GM20431 (cell line): ENCODE measurements around the gene MATN1.

Experiments used
- in situ Hi-C: fragments of 300-500 bp; cut with MseI, MboI; formaldehyde crosslinking; loops from one replicate; pipeline ENCODE4 v1.15.0; 2020; ENCODE audit warnings: low sequenced_read_pairs; ENCODE audit not compliant: unreplicated experiment

MATN1 gene

DNA sequence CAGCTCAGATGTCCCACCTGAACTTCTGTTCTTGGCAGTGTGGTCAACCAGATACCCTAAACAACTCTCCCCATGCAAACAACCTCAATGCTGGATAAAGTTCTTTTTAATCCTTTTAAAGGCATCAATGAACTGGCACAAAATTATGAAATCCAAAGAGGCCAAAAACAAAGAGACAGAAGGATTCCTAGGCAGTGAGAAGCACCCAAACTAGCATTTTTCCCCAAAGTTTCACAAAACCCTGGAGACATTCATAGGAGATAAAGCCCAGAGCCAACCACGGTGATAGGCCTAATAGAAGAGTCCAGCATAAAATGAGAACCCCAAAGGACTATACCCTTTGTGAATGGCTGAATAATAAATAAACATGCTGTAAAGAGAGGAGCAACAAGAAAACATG, 50.7 kb downstream of the MATN1 start:
- in situ Hi-C loops = no loop called here

DNA sequence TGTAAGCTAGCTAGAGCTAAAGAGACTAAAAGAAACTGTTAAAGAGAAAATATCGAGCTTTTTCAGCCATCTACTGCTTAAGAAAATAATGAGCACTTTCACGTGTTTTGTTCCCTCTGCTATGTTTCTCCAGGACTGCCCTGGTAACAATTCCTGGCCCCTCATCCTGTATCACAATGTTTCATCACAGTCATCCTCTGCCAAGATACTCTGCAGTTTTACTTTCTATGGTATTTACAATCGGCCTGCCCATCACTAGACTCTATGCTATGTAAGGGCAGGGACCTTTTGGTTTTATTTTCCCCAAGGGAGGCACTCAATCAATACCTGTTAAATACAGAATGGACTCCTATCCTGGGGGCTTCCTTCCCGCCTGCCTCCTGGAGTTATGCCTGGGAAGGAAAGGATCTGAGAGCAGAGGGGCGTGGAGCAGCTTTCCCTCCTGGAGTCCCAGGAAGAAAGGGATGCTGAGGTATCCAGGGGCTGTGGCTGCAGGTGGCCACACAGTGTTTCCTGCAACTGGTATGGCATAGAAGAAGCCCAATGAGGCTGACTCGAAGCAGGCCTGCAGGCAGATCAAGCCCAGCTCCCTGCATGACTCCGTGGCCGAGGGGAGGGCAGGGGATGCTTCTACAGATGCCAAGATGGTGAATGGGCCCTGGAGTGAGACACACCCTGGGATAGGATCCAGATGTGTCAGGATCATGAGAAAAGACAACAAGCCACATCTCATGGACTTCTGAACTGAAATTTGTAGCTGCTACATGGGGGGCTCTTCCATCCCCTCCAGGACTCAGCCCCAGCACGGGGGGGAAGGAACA, 52.9 kb downstream of the MATN1 start:
- in situ Hi-C loops = no loop called here

DNA sequence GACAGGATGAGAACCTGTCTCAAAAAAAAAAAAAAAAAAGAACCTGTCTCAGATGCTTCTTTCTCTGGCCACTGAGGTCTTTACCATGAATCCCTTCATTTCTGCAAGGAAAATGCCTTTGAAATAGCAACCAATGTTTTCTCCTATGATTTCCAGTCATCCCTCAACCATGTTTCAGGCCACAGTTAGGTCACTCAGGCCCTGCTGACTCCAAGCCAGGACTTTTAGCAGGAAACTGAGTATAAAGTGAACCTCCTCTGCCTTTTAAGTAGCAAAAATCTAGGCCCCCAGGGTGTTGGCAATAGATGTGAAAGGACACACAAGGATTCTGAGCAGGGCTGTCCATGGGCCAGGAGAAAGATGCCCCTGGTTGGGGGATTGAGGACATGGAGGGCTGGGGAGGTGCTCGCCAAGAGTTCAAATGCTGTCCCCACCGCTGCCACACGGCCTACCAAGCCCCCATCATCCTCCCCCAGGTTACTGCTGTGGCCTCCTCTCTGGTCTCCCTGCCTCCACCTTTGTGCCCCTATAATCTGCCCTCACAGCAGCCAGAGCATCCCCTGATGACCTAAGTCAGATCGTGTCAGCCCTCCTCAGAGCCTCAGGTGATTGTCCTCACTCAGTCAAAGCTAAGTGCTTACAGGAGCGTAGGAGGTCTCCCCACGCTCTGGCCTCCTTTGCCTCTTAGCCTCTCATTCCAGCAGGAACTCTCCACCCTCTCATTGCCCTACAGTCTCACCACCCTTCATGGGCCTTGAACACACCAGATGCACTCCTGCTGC, 54.6 kb downstream of the MATN1 start:
- in situ Hi-C loops = no loop called here

DNA sequence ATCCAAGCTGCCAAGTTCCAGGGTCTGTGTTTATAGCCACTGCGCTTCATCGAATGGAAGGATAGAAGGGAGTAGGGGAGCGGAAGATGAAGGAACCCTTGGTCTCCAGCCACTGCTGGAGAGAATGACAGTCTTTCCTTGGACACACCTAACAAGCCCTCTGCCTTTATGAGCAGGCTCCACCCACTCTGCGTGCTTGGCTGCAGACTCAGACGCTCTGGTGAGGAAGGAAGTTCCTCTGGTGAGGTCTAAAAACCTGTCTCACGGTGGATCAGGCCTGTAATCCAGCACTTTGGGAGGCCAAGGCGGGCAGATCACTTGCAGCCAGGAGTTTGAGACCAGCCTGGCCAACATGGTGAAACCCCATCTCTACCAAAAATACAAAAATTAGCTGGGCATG, 55.4 kb downstream of the MATN1 start:
- in situ Hi-C loops = no loop called here

DNA sequence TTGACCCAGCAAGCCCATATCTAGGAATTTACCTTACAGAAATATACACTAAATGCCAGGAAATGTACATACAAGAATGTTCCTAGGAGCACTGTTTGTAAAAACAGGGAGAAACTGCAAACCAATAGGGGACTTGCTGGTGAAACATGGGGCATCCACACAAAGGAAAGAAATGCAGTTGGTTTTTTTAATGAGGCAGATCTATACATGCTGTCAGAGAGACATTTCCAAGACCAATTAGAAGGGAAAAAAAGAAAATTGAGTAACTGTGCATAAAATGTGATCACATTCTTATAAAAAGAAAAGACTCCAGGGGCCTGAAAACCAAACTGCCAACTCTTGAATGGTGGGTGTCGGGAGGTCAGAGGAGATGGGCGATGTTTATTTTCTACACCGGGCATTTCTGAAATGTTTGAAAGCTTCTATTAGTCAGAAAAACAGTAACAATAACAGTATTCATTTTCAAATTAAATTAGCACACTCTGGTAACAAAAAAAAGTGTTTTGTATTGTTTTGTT, 56.6 kb downstream of the MATN1 start:
- in situ Hi-C loops = no loop called here

DNA sequence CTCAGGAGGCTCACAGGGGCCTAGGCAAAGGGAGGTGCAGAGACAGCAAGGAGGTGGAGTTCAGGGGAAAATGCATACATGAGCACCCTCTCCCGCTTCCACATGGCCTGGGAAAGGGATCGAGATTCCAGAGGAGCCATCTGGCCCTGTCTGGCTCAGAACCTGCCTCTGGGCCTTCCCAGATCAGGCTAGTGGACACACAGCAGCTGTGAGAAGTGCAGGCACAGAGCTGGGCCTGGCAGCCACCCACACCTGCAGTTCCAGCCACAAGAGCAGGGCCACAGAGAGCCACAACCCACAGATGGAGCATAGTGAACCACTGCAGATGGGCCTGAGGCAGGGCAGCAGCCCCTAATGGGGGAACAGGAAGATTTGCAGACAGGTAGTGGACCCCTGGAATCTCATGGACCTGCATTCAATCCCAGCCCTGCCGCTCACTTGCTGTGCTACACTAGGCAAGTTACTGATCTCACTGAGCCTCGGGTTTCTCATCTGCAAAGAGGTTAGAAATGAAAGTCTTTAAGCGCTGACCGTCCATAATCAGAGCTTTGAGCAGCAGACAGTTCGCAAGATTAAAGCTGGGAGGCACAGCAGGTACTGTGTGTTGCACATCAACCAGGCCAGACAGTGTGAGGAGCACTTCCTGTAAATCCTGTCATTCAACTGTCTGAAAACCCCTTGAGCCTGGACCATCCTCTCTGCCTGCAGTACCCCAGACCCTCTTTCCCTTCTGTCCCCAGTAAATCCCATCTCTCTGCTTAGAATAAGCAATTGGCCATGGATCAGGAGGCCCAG, 58.0 kb downstream of the MATN1 start:
- in situ Hi-C loops = no loop called here

DNA sequence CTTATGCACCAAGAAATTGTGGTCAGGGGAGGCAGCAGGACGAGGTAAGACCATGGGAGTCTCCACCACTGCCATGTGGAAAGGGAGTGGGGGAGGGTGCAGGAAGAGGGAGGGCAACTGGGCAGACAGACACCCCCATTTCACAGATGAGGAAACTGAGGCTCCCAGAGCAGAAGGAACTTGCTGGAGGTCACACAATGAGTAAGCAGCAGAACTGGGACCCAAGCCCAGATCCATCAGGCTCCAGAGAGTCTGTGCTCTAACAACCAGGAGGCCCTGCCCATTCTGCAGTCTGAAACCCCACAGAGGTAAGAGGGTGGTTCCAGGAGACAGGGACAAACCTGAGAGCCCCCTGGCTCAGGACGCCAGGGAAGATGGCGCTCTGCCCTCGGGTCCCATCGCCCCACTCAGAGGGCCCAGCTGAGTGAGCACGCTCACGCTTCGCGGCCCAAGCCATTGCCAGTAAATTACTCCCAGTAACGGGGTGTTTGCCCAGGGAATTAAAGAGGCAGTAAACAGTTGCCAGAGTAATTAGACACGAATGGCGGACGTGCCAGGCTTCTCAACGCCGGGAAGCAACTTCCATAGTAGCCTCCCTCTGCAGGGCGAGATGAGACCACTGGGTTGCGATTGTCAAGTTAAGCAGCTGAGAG, 59.2 kb downstream of the MATN1 start:
- in situ Hi-C loops = no loop called here

DNA sequence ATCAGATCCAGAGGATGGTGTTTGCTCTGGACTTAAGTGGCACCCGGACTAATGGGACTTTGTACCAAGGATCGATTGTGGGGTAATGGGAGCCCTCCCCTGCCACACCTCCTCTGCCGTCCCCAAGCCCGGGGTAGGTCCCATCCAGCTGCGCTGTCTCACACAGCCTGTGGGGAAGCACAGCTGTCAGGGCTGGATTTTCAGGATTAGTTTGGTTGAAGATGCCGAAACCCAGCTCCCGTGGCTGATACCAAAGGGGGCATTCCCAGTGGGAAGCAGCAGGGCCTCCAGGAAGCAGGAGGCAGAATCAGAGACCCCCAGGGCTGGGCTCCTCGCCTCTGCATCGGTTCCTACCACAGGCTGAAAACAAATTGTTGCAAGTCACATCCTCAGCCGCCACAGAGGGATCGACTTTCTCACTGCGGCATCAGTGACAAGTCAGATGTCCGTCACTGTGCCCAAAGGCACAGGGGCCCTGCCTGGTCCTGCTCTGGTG, 59.7 kb downstream of the MATN1 start:
- in situ Hi-C loops = no loop called here

DNA sequence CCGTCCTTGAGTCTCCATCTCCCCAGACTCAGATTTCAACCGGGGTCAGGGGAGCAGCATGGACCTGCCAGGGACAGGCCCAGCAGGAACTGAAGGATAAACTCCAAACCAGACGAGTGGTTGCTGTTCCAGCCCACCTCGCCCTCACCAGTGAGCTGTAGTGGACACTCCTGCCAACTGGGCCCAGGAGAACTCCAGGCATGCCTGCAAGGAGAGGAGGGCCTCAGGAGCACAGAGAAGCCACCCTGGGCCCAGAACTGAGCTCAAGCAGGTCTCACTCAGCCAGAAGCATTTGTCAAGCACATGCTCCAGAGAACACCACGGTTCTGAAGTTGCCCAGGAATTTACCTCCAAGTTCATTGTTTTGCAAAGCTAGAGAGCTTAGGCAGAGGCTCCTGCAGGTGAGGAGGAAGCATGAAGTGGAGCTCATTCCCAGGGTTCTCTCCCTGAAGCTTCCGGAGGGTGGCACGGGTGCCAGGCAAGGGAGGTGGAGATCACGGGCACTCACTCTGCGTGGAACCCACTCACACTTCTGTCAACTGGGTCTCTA, 61.0 kb downstream of the MATN1 start:
- in situ Hi-C loops = no loop called here

DNA sequence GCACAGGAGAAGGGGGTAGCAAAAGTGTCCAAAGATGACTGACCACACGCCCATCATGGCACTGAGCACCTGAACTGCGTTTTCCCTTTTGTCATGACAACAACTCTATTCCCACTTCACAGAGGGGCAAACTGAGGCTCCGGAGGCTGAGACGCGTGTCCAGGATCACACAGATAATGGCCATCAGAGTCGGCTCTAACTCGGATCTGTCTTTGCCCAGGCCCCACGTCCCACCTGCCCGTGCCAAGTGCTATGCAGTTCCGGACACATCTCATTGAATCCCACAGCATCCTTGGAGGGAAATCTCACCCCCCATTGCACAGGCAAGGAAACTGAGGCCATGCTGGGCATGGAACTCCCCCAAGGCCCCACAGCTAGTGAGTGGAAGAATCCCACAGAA, 62.1 kb downstream of the MATN1 start:
- in situ Hi-C loops = no loop called here
